H1 (cell line): ENCODE data around the gene ARL9. TPM values are rescaled to one million over a fixed set of nuclear protein-coding genes. Genes with fewer than 3 reads are reported as not detected.
A peak's percentile ranks its signal among the peaks of the same experiment; 100 is the strongest.

Experiments
- CHD7 ChIP-seq: fragments of 300-600 bp; sonication (generic); IDR thresholded peaks from 2 replicates; pipeline ENCODE4 v1.7.1; 2012; ENCODE audit warnings: low read length, moderate library complexity, mild to moderate bottlenecking, inconsistent platforms; ENCODE audit not compliant: insufficient replicate concordance
- CTBP2 ChIP-seq: IDR thresholded peaks from 2 replicates; pipeline ENCODE4 v1.7.0; 2011; ENCODE audit warnings: borderline replicate concordance, mild to moderate bottlenecking, moderate library complexity, mixed read lengths, low read length; ENCODE audit not compliant: insufficient read depth, insufficient read length
- KDM4A ChIP-seq: IDR thresholded peaks from one replicate; pipeline ENCODE4 v1.7.1; 2012; ENCODE audit warnings: low read depth, mild to moderate bottlenecking, moderate library complexity, low read length, inconsistent platforms; ENCODE audit not compliant: severe bottlenecking
- MAFK ChIP-seq: IDR thresholded peaks from 2 replicates; pipeline ENCODE4 v1.6.1; 2012; ENCODE audit warnings: low read depth, mild to moderate bottlenecking, improper control_type of control experiment, low read length
- RNF2 ChIP-seq: fragments of 200-900, 300-1000 bp; sonication (generic); IDR thresholded peaks from 2 replicates; pipeline ENCODE4 v1.7.1; 2016; ENCODE audit warnings: borderline replicate concordance, low read depth, mild to moderate bottlenecking, antibody characterized with exemption, low read length; ENCODE audit not compliant: poor library complexity, severe bottlenecking; ENCODE audit errors: missing control alignments
- RXRA ChIP-seq: IDR thresholded peaks from 2 replicates; pipeline ENCODE4 v1.6.1; 2011; ENCODE audit warnings: low read depth, mild to moderate bottlenecking, low read length, moderate library complexity; ENCODE audit not compliant: insufficient read depth
- polyA plus RNA-seq, 7 experiments: library from polyadenylated mRNA; depleted of rRNA in 3 of 7; stranded (reverse) in 5 of 7; unstranded in 2 of 7; fragments of >200 nt in 5 of 7; fragments of 200-250 nt in 2 of 7; gene quantifications; 1 replicate in 5 of 7; 2 replicates in 1 of 7; 4 replicates in 1 of 7; pipeline versions ENCODE4 v1.2.1 to v1.2.3, GENCODE V29; 2011 to 2013; ENCODE audit warnings: missing spikeins in 2 of 7, mixed read lengths in 2 of 7
- total RNA-seq: library from RNA; stranded (reverse); fragmentation: NEBNext Ultra II Directional; extraction: Animal tissue kit (Norgen Biotek cat#: 25700); gene quantifications from 2 replicates; pipeline ENCODE4 v1.2.1, GENCODE V29; 2021

ARL9 gene
- total and polyA plus RNA-seq, 2 of the 8 experiments (the other 6 are each of a cell fraction or from before 2014, with no cell fraction given): 0.60 to 0.76 TPM

GRCh38 chr4:56467284-56468096 is 38.1 kb upstream of the ARL9 start, which contains the start of gene SRP72 (continued):
- TF ChIP-seq CHD7 (no peak), RNF2 (no peak), RXRA (no peak), KDM4A (peak; percentile 70), CTBP2 (no peak), MAFK (no peak)
